ENCODE results near the gene FBXL19.
A peak's percentile ranks its signal among the peaks of the same experiment; 100 is the strongest.

FBXL19 gene

DNA sequence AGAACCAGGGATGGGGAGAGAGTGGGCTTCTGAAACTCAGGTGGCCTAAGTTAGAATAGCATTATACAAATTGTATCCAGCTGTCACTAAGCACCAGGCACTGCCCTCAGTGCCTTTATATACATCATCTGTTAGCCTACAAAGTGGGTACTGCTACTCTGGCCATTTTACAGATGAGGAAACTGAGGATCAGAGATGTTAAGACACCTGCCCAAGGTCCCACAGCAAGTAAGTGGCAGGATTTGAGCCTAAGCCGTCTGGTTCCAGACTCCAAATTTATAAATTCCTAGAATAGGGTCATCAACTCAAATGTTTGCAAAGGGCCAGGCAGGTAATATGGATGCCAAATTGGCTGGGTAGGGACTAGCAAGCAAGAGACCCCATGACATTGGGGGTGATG lies 27.8 kb downstream of the FBXL19 start:
- H3K4me3 ChIP-seq (ENCODE audit: low read depth, low read length): no peak overlapping the region
- ChIA-PET CTCF (interaction anchor here (1.1 to 8.4 kb wide), 6 partner anchors 10 to 492 kb away, joined by 3 to 103 read pairs (median 24); partner anchors contain the start of genes VKORC1 and ZNF843), POLR2A (interaction anchor here (1.2 kb wide), 1 partner anchor 11 kb away, joined by 3 read pairs; no protein-coding TSS in a partner anchor)
- DNase-seq (ENCODE audit: low read depth, low spot score): no peak
- no peak for TF ChIP-seq CTCF (IDR thresholded peaks at IDR 0.05; ENCODE audit: insufficient read depth, low read length, missing control alignments)

DNA sequence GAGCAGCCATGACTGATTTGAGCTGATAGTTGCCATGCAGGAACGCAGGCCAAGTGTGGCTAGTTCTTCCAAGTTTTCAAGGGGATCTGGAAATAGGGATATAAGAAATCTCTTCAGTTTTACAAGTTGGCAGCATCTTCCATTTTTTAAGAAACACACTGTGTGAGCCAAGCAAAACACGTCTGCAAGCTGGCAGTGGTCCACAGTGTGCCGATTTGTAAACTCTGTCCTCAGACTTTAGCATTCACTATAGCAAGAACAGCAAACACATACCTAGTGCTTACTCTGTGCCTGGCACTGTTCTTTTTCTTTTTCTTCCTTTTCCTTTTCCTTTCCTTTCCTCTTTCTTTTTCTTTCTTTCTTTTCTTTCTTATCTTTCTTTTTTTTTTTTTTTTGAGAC lies 28.4 kb downstream of the FBXL19 start:
- H3K4me3 ChIP-seq (ENCODE audit: low read depth, low read length): no peak overlapping the region
- DNase-seq (ENCODE audit: low read depth, low spot score): no peak
- TF ChIP-seq CTCF (IDR thresholded peaks at IDR 0.05; ENCODE audit: insufficient read depth, low read length, missing control alignments): no peak
- CTCF ChIA-PET: interaction anchor here (1.1 to 8.4 kb wide), 5 partner anchors 10 to 491 kb away, joined by 3 to 103 read pairs (median 45); partner anchors contain the start of genes VKORC1 and ZNF843
- POLR2A ChIA-PET: no interaction called here

DNA sequence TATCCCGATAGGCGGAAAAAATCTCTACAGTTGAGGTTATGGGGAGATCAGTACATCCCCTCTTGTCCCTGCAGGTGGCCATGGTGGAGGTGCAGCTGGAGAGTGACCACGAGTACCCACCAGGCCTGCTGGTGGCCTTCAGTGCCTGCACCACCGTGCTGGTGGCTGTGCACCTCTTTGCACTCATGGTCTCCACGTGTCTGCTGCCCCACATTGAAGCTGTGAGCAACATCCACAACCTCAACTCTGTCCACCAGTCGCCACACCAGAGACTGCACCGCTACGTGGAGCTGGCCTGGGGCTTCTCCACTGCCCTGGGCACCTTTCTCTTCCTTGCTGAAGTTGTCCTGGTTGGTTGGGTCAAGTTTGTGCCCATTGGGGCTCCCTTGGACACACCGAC lies 29.7 kb downstream of the FBXL19 start:
- no peak for DNase-seq (ENCODE audit: low read depth, low spot score)
- ChIA-PET CTCF (interaction anchor here (0.6 to 8.4 kb wide), 25 partner anchors 12 to 919 kb away, joined by 3 to 103 read pairs (median 5); partner anchors contain the start of genes ARMC5, FBXL19, FUS and KAT8), POLR2A (interaction anchor here (0.6 to 1.5 kb wide), 3 partner anchors 119 to 511 kb away, joined by 3 to 4 read pairs (median 3); partner anchors contain the start of gene FUS)
- no peak overlapping the region for H3K4me3 ChIP-seq (ENCODE audit: low read depth, low read length)
- no peak for TF ChIP-seq CTCF (IDR thresholded peaks at IDR 0.05; ENCODE audit: insufficient read depth, low read length, missing control alignments)

DNA sequence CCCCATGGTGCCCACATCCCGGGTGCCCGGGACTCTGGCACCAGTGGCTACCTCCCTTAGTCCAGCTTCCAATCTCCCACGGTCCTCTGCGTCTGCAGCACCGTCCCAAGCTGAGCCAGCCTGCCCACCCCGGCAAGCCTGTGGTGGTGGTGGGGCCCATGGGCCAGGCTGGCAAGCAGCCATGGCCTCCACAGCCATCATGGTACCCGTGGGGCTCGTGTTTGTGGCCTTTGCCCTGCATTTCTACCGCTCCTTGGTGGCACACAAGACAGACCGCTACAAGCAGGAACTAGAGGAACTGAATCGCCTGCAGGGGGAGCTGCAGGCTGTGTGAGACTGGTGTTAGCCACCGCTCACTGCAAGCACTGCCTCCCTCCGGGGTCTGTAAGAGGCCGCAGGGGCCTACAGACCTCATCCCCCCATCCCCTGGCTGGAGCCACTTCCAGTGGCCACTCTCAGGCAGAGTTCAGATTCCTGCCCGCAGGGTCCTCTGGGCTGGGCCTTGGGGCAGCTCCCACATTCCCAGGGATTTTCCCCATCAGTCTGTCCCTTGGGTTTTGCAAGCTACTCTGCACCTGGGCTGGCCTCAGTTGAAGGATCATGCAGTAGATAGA lies 30.2 kb downstream of the FBXL19 start:
- ChIA-PET POLR2A (interaction anchor here (0.6 to 1.5 kb wide), 3 partner anchors 118 to 512 kb away, joined by 3 to 4 read pairs (median 3); partner anchors contain the start of gene FUS), CTCF (interaction anchor here (0.6 to 8.4 kb wide), 37 partner anchors 12 to 919 kb away, joined by 3 to 103 read pairs (median 5); partner anchors contain the start of genes ARMC5, FBXL19, FUS and HSD3B7)
- peak; percentile 78 for TF ChIP-seq CTCF (IDR thresholded peaks at IDR 0.05; ENCODE audit: insufficient read depth, low read length, missing control alignments)
- H3K4me3 ChIP-seq (ENCODE audit: low read depth, low read length): no peak overlapping the region
- DNase-seq (ENCODE audit: low read depth, low spot score): no peak

- POLR2A ChIA-PET: interaction anchor here (0.7 kb wide), 1 partner anchor 13 kb away, joined by 3 read pairs; no protein-coding TSS in a partner anchor
- CTCF ChIA-PET: interaction anchor here (0.8 to 8.4 kb wide), 17 partner anchors 14 to 914 kb away, joined by 3 to 103 read pairs (median 11); partner anchors contain the start of genes ARMC5, FUS, HSD3B7 and KAT8
- no peak overlapping the region for H3K4me3 ChIP-seq (ENCODE audit: low read depth, low read length)
- no peak for DNase-seq (ENCODE audit: low read depth, low spot score)
- TF ChIP-seq CTCF (IDR thresholded peaks at IDR 0.05; ENCODE audit: insufficient read depth, low read length, missing control alignments): no peak
These were observed 31.6 kb downstream of the FBXL19 start for GRCh38 chr16:30954993-30955392.
